HG03280 (cell line): ENCODE results near the gene NADSYN1.

ENCODE experiments used
- ATAC-seq: cut with Tn5 transposase; IDR thresholded peaks from one replicate; pipeline ENCODE4 v1.9.1; 2021; ENCODE audit warnings: mild to moderate bottlenecking, moderate library complexity; ENCODE audit not compliant: unreplicated experiment

NADSYN1 gene

GRCh38 chr11:71490044-71490730 lies 37.2 kb downstream of the NADSYN1 start:
- ATAC-seq, result no peak

GRCh38 chr11:71490731-71491390 lies 37.9 kb downstream of the NADSYN1 start:
- ATAC-seq, result no peak

- no peak for ATAC-seq
These were observed 38.5 kb downstream of the NADSYN1 start for GRCh38 chr11:71491531-71491930.

GRCh38 chr11:71491940-71492339 lies 38.9 kb downstream of the NADSYN1 start:
- ATAC-seq, result no peak

- ATAC-seq, result no peak
These were observed 42.6 kb downstream of the NADSYN1 start for GRCh38 chr11:71495286-71496230.

- ATAC-seq, result no peak
These were observed 43.4 kb downstream of the NADSYN1 start for GRCh38 chr11:71496421-71496820.

GRCh38 chr11:71498091-71498490 lies 45.1 kb downstream of the NADSYN1 start:
- ATAC-seq, result no peak

- no peak for ATAC-seq
These were observed 46.1 kb downstream of the NADSYN1 start for GRCh38 chr11:71499125-71499524.

GRCh38 chr11:71499546-71499945 lies 46.5 kb downstream of the NADSYN1 start:
- ATAC-seq, result no peak

- no peak for ATAC-seq
These were observed 47.6 kb downstream of the NADSYN1 start for GRCh38 chr11:71500601-71501021.

- no peak for ATAC-seq
These were observed 48.3 kb downstream of the NADSYN1 start for GRCh38 chr11:71501071-71501985.

GRCh38 chr11:71502026-71502425 lies 49.0 kb downstream of the NADSYN1 start:
- ATAC-seq, result no peak

- no peak for ATAC-seq
These were observed 50.0 kb downstream of the NADSYN1 start for GRCh38 chr11:71502871-71503435.

- no peak for ATAC-seq
These were observed 51.5 kb downstream of the NADSYN1 start for GRCh38 chr11:71504531-71504930.

GRCh38 chr11:71505001-71505400 lies 52.0 kb downstream of the NADSYN1 start:
- no peak for ATAC-seq

- ATAC-seq, result no peak
These were observed 52.8 kb downstream of the NADSYN1 start for GRCh38 chr11:71505781-71506180.

- ATAC-seq, result no peak
These were observed 54.1 kb downstream of the NADSYN1 start for GRCh38 chr11:71507102-71507501.

GRCh38 chr11:71518506-71519471 lies 65.8 kb downstream of the NADSYN1 start:
- ATAC-seq, result no peak

- no peak for ATAC-seq
These were observed 66.5 kb downstream of the NADSYN1 start for GRCh38 chr11:71519546-71519945.
